Measurements from ENCODE around the gene SMAP1.

Gene SMAP1

GRCh38 chr6:70684794-70685493, 17.3 kb downstream of the SMAP1 start:
- no peak for DNase-seq (ENCODE audit: low read depth)

- DNase-seq (ENCODE audit: low read depth) = no peak
Observed at GRCh38 chr6:70685494-70686180, 18.0 kb downstream of the SMAP1 start.

- DNase-seq (ENCODE audit: low read depth) = no peak
Observed at GRCh38 chr6:70686548-70687133, 19.0 kb downstream of the SMAP1 start.

- DNase-seq (ENCODE audit: low read depth) = no peak
Observed at GRCh38 chr6:70693887-70694286, 26.2 kb downstream of the SMAP1 start.

GRCh38 chr6:70694371-70694770, 26.7 kb downstream of the SMAP1 start:
- DNase-seq (ENCODE audit: low read depth) = no peak

GRCh38 chr6:70700922-70701876, 33.5 kb downstream of the SMAP1 start:
- DNase-seq (ENCODE audit: low read depth) = no peak

- DNase-seq (ENCODE audit: low read depth) = no peak
Observed at GRCh38 chr6:70705772-70706171, 38.1 kb downstream of the SMAP1 start.

- no peak for DNase-seq (ENCODE audit: low read depth)
Observed at GRCh38 chr6:70706491-70707123, 38.9 kb downstream of the SMAP1 start.

GRCh38 chr6:70707893-70708292, 40.2 kb downstream of the SMAP1 start:
- no peak for DNase-seq (ENCODE audit: low read depth)

GRCh38 chr6:70708448-70708847, 40.8 kb downstream of the SMAP1 start:
- no peak for DNase-seq (ENCODE audit: low read depth)

GRCh38 chr6:70709826-70710225, 42.1 kb downstream of the SMAP1 start:
- no peak for DNase-seq (ENCODE audit: low read depth)

GRCh38 chr6:70714716-70715257, 47.1 kb downstream of the SMAP1 start:
- no peak for DNase-seq (ENCODE audit: low read depth)

- DNase-seq (ENCODE audit: low read depth) = no peak
Observed at GRCh38 chr6:70717038-70717801, 49.5 kb downstream of the SMAP1 start.

GRCh38 chr6:70724524-70724923, 56.8 kb downstream of the SMAP1 start:
- no peak for DNase-seq (ENCODE audit: low read depth)

- no peak for DNase-seq (ENCODE audit: low read depth)
Observed at GRCh38 chr6:70725817-70726415, 58.2 kb downstream of the SMAP1 start.

- DNase-seq (ENCODE audit: low read depth) = no peak
Observed at GRCh38 chr6:70734381-70734780, 66.7 kb downstream of the SMAP1 start.

- no peak for DNase-seq (ENCODE audit: low read depth)
Observed at GRCh38 chr6:70734979-70735378, 67.3 kb downstream of the SMAP1 start.

- no peak for DNase-seq (ENCODE audit: low read depth)
Observed at GRCh38 chr6:70735513-70735912, 67.8 kb downstream of the SMAP1 start.

- no peak for DNase-seq (ENCODE audit: low read depth)
Observed at GRCh38 chr6:70738028-70738427, 70.3 kb downstream of the SMAP1 start.

- no peak for DNase-seq (ENCODE audit: low read depth)
Observed at GRCh38 chr6:70739534-70739933, 71.9 kb downstream of the SMAP1 start.
